ENCODE results near the gene VWF.

VWF gene

GRCh38 chr12:5966486-5967095 lies 157.9 kb downstream of the VWF start:
- Histone ChIP-seq H3K4me3 (ENCODE audit: insufficient read depth, low read depth, low read length, poor library complexity, severe bottlenecking) (no peak overlapping the region), H3K4me1 (ENCODE audit: control insufficient read depth, insufficient read depth, low read length, poor library complexity, severe bottlenecking) (no peaks in the 10 kb centered on the region), H3K27ac (ENCODE audit: insufficient read depth, low read length, poor library complexity, severe bottlenecking) (no peak overlapping the region), H3K27me3 (replicated peaks; ENCODE audit: control insufficient read depth, insufficient read depth, low read length, poor library complexity, severe bottlenecking) (no peaks in the 10 kb centered on the region), H3K36me3 (ENCODE audit: control insufficient read depth, insufficient read depth, low read length) (no peaks in the 10 kb centered on the region), H3K9me3 (ENCODE audit: control insufficient read depth, low read length) (no peaks in the 10 kb centered on the region)
- DNase-seq, result no peak

GRCh38 chr12:5965950-5966383 lies 158.5 kb downstream of the VWF start:
- Histone ChIP-seq H3K27ac (ENCODE audit: insufficient read depth, low read length, poor library complexity, severe bottlenecking) (no peak overlapping the region), H3K36me3 (ENCODE audit: control insufficient read depth, insufficient read depth, low read length) (no peaks in the 10 kb centered on the region), H3K4me1 (ENCODE audit: control insufficient read depth, insufficient read depth, low read length, poor library complexity, severe bottlenecking) (no peaks in the 10 kb centered on the region), H3K9me3 (ENCODE audit: control insufficient read depth, low read length) (no peaks in the 10 kb centered on the region), H3K27me3 (replicated peaks; ENCODE audit: control insufficient read depth, insufficient read depth, low read length, poor library complexity, severe bottlenecking) (no peaks in the 10 kb centered on the region), H3K4me3 (ENCODE audit: insufficient read depth, low read depth, low read length, poor library complexity, severe bottlenecking) (no peak overlapping the region)
- DNase-seq, result no peak

- no peaks in the 10 kb centered on the region for H3K36me3 ChIP-seq (ENCODE audit: control insufficient read depth, insufficient read depth, low read length)
- no peaks in the 10 kb centered on the region for H3K27me3 ChIP-seq (replicated peaks; ENCODE audit: control insufficient read depth, insufficient read depth, low read length, poor library complexity, severe bottlenecking)
- no peak for DNase-seq
- H3K4me1 ChIP-seq (ENCODE audit: control insufficient read depth, insufficient read depth, low read length, poor library complexity, severe bottlenecking), result no peaks in the 10 kb centered on the region
- no peaks in the 10 kb centered on the region for H3K9me3 ChIP-seq (ENCODE audit: control insufficient read depth, low read length)
- H3K4me3 ChIP-seq (ENCODE audit: insufficient read depth, low read depth, low read length, poor library complexity, severe bottlenecking), result no peak overlapping the region
- H3K27ac ChIP-seq (ENCODE audit: insufficient read depth, low read length, poor library complexity, severe bottlenecking), result no peak overlapping the region
Measured at GRCh38 chr12:5964913-5965900, 159.3 kb downstream of the VWF start.

- no peaks in the 10 kb centered on the region for H3K4me1 ChIP-seq (ENCODE audit: control insufficient read depth, insufficient read depth, low read length, poor library complexity, severe bottlenecking)
- H3K36me3 ChIP-seq (ENCODE audit: control insufficient read depth, insufficient read depth, low read length), result no peaks in the 10 kb centered on the region
- H3K9me3 ChIP-seq (ENCODE audit: control insufficient read depth, low read length), result no peaks in the 10 kb centered on the region
- no peak overlapping the region for H3K27ac ChIP-seq (ENCODE audit: insufficient read depth, low read length, poor library complexity, severe bottlenecking)
- no peak for DNase-seq
- no peaks in the 10 kb centered on the region for H3K27me3 ChIP-seq (replicated peaks; ENCODE audit: control insufficient read depth, insufficient read depth, low read length, poor library complexity, severe bottlenecking)
- H3K4me3 ChIP-seq (ENCODE audit: insufficient read depth, low read depth, low read length, poor library complexity, severe bottlenecking), result no peak overlapping the region
Measured at GRCh38 chr12:5963515-5963914, 161.0 kb downstream of the VWF start.

GRCh38 chr12:5960783-5961182 lies 163.7 kb downstream of the VWF start:
- DNase-seq, result no peak
- H3K4me3 ChIP-seq (ENCODE audit: insufficient read depth, low read depth, low read length, poor library complexity, severe bottlenecking), result no peak overlapping the region
- H3K36me3 ChIP-seq (ENCODE audit: control insufficient read depth, insufficient read depth, low read length), result no peaks in the 10 kb centered on the region
- no peak overlapping the region for H3K27ac ChIP-seq (ENCODE audit: insufficient read depth, low read length, poor library complexity, severe bottlenecking)
- H3K4me1 ChIP-seq (ENCODE audit: control insufficient read depth, insufficient read depth, low read length, poor library complexity, severe bottlenecking), result no peaks in the 10 kb centered on the region
- no peaks in the 10 kb centered on the region for H3K9me3 ChIP-seq (ENCODE audit: control insufficient read depth, low read length)
- H3K27me3 ChIP-seq (replicated peaks; ENCODE audit: control insufficient read depth, insufficient read depth, low read length, poor library complexity, severe bottlenecking), result no peaks in the 10 kb centered on the region

GRCh38 chr12:5956987-5957386 lies 167.5 kb downstream of the VWF start:
- H3K36me3 ChIP-seq (ENCODE audit: control insufficient read depth, insufficient read depth, low read length), result no peaks in the 10 kb centered on the region
- H3K4me3 ChIP-seq (ENCODE audit: insufficient read depth, low read depth, low read length, poor library complexity, severe bottlenecking), result no peak overlapping the region
- no peak for DNase-seq
- no peaks in the 10 kb centered on the region for H3K4me1 ChIP-seq (ENCODE audit: control insufficient read depth, insufficient read depth, low read length, poor library complexity, severe bottlenecking)
- H3K9me3 ChIP-seq (ENCODE audit: control insufficient read depth, low read length), result no peaks in the 10 kb centered on the region
- no peaks in the 10 kb centered on the region for H3K27me3 ChIP-seq (replicated peaks; ENCODE audit: control insufficient read depth, insufficient read depth, low read length, poor library complexity, severe bottlenecking)
- H3K27ac ChIP-seq (ENCODE audit: insufficient read depth, low read length, poor library complexity, severe bottlenecking), result no peak overlapping the region

GRCh38 chr12:5954661-5955060 lies 169.8 kb downstream of the VWF start:
- Histone ChIP-seq H3K4me1 (ENCODE audit: control insufficient read depth, insufficient read depth, low read length, poor library complexity, severe bottlenecking) (no peaks in the 10 kb centered on the region), H3K27ac (ENCODE audit: insufficient read depth, low read length, poor library complexity, severe bottlenecking) (no peak overlapping the region), H3K36me3 (ENCODE audit: control insufficient read depth, insufficient read depth, low read length) (no peaks in the 10 kb centered on the region), H3K4me3 (ENCODE audit: insufficient read depth, low read depth, low read length, poor library complexity, severe bottlenecking) (no peak overlapping the region), H3K27me3 (replicated peaks; ENCODE audit: control insufficient read depth, insufficient read depth, low read length, poor library complexity, severe bottlenecking) (peaks cover 2% of the 10 kb centered on the region), H3K9me3 (ENCODE audit: control insufficient read depth, low read length) (no peaks in the 10 kb centered on the region)
- DNase-seq, result no peak

- Histone ChIP-seq H3K27ac (ENCODE audit: insufficient read depth, low read length, poor library complexity, severe bottlenecking) (no peak overlapping the region), H3K27me3 (replicated peaks; ENCODE audit: control insufficient read depth, insufficient read depth, low read length, poor library complexity, severe bottlenecking) (peaks cover 6% of the 10 kb centered on the region), H3K4me1 (ENCODE audit: control insufficient read depth, insufficient read depth, low read length, poor library complexity, severe bottlenecking) (no peaks in the 10 kb centered on the region), H3K4me3 (ENCODE audit: insufficient read depth, low read depth, low read length, poor library complexity, severe bottlenecking) (no peak overlapping the region), H3K9me3 (ENCODE audit: control insufficient read depth, low read length) (no peaks in the 10 kb centered on the region), H3K36me3 (ENCODE audit: control insufficient read depth, insufficient read depth, low read length) (no peaks in the 10 kb centered on the region)
- no peak for DNase-seq
Measured at GRCh38 chr12:5953835-5954586, 170.5 kb downstream of the VWF start.

- H3K36me3 ChIP-seq (ENCODE audit: control insufficient read depth, insufficient read depth, low read length), result no peaks in the 10 kb centered on the region
- H3K4me3 ChIP-seq (ENCODE audit: insufficient read depth, low read depth, low read length, poor library complexity, severe bottlenecking), result no peak overlapping the region
- H3K4me1 ChIP-seq (ENCODE audit: control insufficient read depth, insufficient read depth, low read length, poor library complexity, severe bottlenecking), result no peaks in the 10 kb centered on the region
- peaks cover 8% of the 10 kb centered on the region for H3K27me3 ChIP-seq (replicated peaks; ENCODE audit: control insufficient read depth, insufficient read depth, low read length, poor library complexity, severe bottlenecking)
- H3K9me3 ChIP-seq (ENCODE audit: control insufficient read depth, low read length), result no peaks in the 10 kb centered on the region
- no peak overlapping the region for H3K27ac ChIP-seq (ENCODE audit: insufficient read depth, low read length, poor library complexity, severe bottlenecking)
- DNase-seq, result no peak
Measured at GRCh38 chr12:5952031-5952430, 172.4 kb downstream of the VWF start.
